ENCODE results near the gene GAGE12J.
"Not testable (repeated sequence)": the region's sequence is repeated elsewhere in the genome, so short reads cannot be mapped to it uniquely, and the experiment has no call there.

The GAGE12J gene

GRCh38 chrX:49321737-49322136 is at the start of gene GAGE12J:
TSS of gene GAGE12J (plus strand) at chrX:49322037. CDS start at chrX:49323194, 1,157 bp downstream.
- not testable (repeated sequence) for DNase-seq

- no peak for DNase-seq
These were observed 49.4 kb upstream of the GAGE12J start for GRCh38 chrX:49272421-49272820.

- DNase-seq, result no peak
These were observed 48.6 kb upstream of the GAGE12J start for GRCh38 chrX:49273181-49273727.

GRCh38 chrX:49276207-49276606 is 45.6 kb upstream of the GAGE12J start:
- DNase-seq, result no peak

- no peak for DNase-seq
These were observed 44.9 kb upstream of the GAGE12J start for GRCh38 chrX:49276671-49277534.

GRCh38 chrX:49277535-49277830 is 44.4 kb upstream of the GAGE12J start:
- DNase-seq, result no peak

- no peak for DNase-seq
These were observed 43.8 kb upstream of the GAGE12J start for GRCh38 chrX:49278081-49278480.

GRCh38 chrX:49282647-49283011 is 39.2 kb upstream of the GAGE12J start:
- DNase-seq, result no peak

GRCh38 chrX:49284212-49284611 is 37.6 kb upstream of the GAGE12J start:
- DNase-seq, result no peak

- no peak for DNase-seq
These were observed 35.7 kb upstream of the GAGE12J start for GRCh38 chrX:49286136-49286535.

- no peak for DNase-seq
These were observed 35.3 kb upstream of the GAGE12J start for GRCh38 chrX:49286581-49286980.

- DNase-seq, result no peak
These were observed 34.2 kb upstream of the GAGE12J start for GRCh38 chrX:49287665-49288064.

GRCh38 chrX:49290215-49290614 is 31.6 kb upstream of the GAGE12J start:
- no peak for DNase-seq

GRCh38 chrX:49291615-49292337 is 30.1 kb upstream of the GAGE12J start:
- peak; percentile 60 to 70 (median 65) for DNase-seq

- DNase-seq, result no peak
These were observed 29.2 kb upstream of the GAGE12J start for GRCh38 chrX:49292400-49293362.

GRCh38 chrX:49299293-49299692 is 22.5 kb upstream of the GAGE12J start:
- DNase-seq, result not testable (repeated sequence)

GRCh38 chrX:49300703-49301102 is 21.1 kb upstream of the GAGE12J start:
- no peak for DNase-seq

GRCh38 chrX:49303346-49303745 is 18.5 kb upstream of the GAGE12J start, which contains the start of gene GAGE10:
TSS of gene GAGE10 (plus strand) at chrX:49303646. CDS start at chrX:49304860, 1,214 bp downstream.
- DNase-seq, result no peak

- not testable (repeated sequence) for DNase-seq
These were observed 14.1 kb upstream of the GAGE12J start for GRCh38 chrX:49307775-49308174.

GRCh38 chrX:49308604-49309269 is 13.1 kb upstream of the GAGE12J start:
- DNase-seq, result peak; percentile 53 to 65 (median 56)

- peak in 2 of 3 donors; percentile 16 to 36 for DNase-seq
These were observed 12.3 kb upstream of the GAGE12J start for GRCh38 chrX:49309401-49309981.

GRCh38 chrX:49310371-49310770 is 11.5 kb upstream of the GAGE12J start:
- DNase-seq, result no peak
